ENCODE results near the gene FRS3.

DNA sequence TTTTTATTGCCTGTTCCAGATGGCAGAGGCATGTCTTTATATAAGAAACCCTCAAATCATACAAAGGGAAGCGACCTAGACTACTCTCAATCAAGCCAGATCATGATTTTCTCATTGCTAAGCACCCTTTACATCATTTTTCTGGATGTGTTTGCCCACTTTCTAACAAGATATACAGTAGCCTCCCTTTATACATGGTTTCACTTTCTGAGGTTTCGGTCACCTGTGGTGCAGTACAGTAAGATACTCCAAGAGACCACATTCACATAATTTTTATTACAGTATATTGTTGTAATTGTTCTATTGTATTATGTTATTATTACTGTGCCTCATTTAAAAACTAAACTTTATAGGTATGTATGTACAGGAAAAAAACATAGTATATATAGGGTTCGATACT lies 31.4 kb upstream of the FRS3 start:
- TF ChIP-seq, protein P1, sequence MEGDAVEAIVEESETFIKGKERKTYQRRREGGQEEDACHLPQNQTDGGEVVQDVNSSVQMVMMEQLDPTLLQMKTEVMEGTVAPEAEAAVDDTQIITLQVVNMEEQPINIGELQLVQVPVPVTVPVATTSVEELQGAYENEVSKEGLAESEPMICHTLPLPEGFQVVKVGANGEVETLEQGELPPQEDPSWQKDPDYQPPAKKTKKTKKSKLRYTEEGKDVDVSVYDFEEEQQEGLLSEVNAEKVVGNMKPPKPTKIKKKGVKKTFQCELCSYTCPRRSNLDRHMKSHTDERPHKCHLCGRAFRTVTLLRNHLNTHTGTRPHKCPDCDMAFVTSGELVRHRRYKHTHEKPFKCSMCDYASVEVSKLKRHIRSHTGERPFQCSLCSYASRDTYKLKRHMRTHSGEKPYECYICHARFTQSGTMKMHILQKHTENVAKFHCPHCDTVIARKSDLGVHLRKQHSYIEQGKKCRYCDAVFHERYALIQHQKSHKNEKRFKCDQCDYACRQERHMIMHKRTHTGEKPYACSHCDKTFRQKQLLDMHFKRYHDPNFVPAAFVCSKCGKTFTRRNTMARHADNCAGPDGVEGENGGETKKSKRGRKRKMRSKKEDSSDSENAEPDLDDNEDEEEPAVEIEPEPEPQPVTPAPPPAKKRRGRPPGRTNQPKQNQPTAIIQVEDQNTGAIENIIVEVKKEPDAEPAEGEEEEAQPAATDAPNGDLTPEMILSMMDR (IDR thresholded peaks at IDR 0.05): no peak
- no peak for TF ChIP-seq POLR2A (IDR thresholded peaks at IDR 0.05)
- TF ChIP-seq EP300 (IDR thresholded peaks at IDR 0.05): no peak

Data from tibial nerve (tissue), 4 donors.